MM.1S (cell line): ENCODE measurements around the gene BCR.

ENCODE experiments used
- EZH2 ChIP-seq: fragments of 300-600 bp; sonication (generic); optimal IDR thresholded peaks from 2 replicates; pipeline ENCODE3; 2017; ENCODE audit warnings: low read depth, mild to moderate bottlenecking, antibody characterized with exemption, low read length, mixed read lengths
- EZH2phosphoT487 ChIP-seq: fragments of 300-600 bp; sonication (generic); IDR thresholded peaks from 2 replicates; pipeline ENCODE4 v1.6.1; 2018; ENCODE audit warnings: antibody characterized with exemption, low read length
- TF ChIP-seq, protein P1 (sequence below): fragments of 300-600 bp; sonication (generic); IDR thresholded peaks from 2 replicates; pipeline ENCODE4 v1.5.1; 2016; ENCODE audit warnings: antibody characterized with exemption, low read length, mixed read lengths

DNA sequence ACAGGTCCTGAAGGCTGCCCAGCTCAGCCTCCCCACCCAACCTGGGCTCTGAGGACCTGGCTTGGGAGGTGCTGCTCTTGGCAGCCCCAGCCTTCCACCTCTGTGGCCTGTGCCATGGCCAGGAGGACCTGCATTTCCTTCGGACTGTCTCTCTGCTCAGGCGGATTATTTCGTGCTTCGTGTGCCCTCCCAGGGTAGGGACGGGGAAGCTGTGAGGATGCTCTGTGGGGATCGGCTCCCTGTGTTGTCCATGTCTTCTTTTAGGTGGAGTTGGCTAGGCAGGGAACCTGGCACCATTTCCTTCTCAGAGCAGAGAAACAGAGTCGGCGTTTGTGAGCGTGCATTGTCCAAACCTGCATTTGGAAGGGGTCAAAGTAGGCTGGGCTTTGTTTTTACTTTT lies 34.1 kb downstream of the BCR start:
- TF ChIP-seq, protein P1, sequence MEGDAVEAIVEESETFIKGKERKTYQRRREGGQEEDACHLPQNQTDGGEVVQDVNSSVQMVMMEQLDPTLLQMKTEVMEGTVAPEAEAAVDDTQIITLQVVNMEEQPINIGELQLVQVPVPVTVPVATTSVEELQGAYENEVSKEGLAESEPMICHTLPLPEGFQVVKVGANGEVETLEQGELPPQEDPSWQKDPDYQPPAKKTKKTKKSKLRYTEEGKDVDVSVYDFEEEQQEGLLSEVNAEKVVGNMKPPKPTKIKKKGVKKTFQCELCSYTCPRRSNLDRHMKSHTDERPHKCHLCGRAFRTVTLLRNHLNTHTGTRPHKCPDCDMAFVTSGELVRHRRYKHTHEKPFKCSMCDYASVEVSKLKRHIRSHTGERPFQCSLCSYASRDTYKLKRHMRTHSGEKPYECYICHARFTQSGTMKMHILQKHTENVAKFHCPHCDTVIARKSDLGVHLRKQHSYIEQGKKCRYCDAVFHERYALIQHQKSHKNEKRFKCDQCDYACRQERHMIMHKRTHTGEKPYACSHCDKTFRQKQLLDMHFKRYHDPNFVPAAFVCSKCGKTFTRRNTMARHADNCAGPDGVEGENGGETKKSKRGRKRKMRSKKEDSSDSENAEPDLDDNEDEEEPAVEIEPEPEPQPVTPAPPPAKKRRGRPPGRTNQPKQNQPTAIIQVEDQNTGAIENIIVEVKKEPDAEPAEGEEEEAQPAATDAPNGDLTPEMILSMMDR: no peak
- TF ChIP-seq EZH2: no peak
- no peak for TF ChIP-seq EZH2phosphoT487
